HG02840 (cell line): Measurements from ENCODE around the gene RNF144A.
A peak's percentile ranks its signal among the peaks of the same experiment; 100 is the strongest.

Experiments
- ATAC-seq: cut with Tn5 transposase; IDR thresholded peaks from one replicate; pipeline ENCODE4 v1.9.1; 2021; ENCODE audit warnings: mild to moderate bottlenecking, moderate library complexity, moderate number of reproducible peaks; ENCODE audit not compliant: unreplicated experiment, low FRiP score

RNF144A gene

DNA sequence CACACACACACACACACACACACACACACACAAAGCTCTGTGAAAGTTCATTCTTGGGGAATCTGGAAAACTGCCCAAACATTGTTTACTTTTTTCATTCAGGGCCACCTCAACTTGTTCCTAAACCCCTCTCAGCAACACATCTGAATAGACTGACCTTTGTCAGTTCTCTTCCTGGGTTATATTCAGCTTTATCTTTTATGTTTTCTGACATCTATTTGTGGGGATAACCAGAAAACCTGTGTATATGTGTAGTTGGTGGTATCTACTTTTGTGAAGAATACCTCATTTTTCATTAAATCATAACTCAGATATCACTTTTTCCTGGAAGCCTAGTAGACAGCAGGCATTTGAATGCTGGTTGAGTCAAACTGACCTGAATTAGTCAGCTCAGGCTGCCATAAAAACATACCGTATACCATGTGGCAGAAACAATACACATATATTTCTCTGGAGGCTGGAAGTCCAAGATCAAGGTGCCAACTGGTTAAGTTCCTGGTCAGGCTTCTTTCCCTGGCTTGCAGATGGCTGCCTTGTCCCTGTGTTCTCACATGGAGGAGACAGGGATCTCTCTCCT, 11.0 kb upstream of the RNF144A start:
- ATAC-seq: no peak

- ATAC-seq: no peak
Measured at GRCh38 chr2:6908291-6908690, 8.9 kb upstream of the RNF144A start.

GRCh38 chr2:6909431-6910385, 7.5 kb upstream of the RNF144A start:
- ATAC-seq: peak; percentile 98

DNA sequence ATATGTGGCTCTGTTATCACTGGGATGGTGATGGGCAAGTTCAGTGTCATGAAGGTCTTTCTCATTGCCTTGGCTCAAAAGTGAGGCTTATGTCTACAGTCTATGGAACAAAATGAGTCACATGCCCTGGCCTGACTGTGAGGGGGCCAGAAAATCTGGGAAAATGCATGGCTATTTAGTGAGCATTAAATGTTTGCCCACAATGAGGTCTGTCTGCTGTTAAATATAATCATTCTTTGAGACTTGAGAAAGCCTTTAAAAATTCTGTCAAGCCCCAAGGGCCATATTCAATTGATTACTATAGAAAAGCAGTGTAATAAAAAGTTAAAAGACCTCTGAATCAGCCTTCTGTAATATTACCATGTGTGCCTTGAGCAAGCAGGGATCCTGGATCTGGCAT, 5.5 kb upstream of the RNF144A start:
- no peak for ATAC-seq

DNA sequence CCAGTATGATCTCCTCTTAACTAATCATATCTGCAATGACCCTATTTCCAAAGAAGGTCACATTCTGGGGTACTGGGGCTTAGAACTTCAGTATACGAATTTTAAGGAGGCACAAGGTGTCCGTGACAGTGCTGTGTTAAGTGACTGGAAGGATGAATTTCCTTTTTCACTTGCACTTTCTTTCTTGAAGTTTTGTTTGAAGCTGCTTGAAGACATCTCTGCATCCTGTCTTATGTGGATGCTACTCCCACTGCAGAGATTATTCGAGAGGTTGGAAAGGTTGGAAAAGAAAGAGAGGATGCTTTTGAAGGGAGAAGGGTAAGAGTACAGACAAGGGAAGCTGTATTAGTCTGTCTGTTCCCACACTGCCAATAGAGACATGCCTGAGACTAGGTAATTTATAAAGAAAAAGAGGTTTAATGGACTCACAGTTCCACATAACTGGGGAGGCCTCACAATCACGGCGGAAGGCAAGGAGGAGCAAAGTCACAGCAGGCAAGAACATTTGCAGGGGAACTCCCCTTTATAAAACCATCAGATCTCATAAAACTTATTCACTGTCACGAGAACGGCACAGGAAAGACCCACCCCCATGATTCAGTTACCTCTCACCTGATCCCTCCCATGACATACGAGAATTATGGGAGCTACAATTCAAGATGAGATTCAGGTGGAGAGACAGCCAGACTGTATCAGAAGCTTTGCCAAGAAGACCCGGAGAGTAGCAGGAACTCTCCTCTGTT, 3.6 kb upstream of the RNF144A start:
- ATAC-seq: no peak

DNA sequence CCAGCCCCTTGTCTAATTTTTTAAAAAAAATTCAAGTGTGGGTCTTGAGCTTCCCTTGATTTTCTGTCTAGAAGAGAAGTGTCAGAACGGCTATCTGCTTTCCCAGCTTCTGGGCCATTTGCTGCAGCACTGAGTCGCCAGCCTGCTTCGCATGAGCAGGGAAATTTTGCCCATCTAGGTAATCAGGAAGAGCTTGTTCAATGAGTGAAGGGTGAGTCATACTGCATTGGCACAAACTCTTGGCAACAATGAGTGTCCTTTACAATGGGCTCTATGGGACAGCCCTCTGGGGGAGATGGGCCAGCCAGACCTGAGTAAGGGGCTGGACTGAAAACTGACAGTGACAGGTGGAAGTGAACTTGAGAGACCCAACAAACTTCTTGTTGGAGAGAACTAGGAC, 2.4 kb upstream of the RNF144A start:
- ATAC-seq: no peak

GRCh38 chr2:6915399-6915798, 1.8 kb upstream of the RNF144A start:
- ATAC-seq: no peak

GRCh38 chr2:6916224-6916623, 988 bp upstream of the RNF144A start:
- no peak for ATAC-seq

GRCh38 chr2:6916736-6917070, 509 bp upstream of the RNF144A start:
- no peak for ATAC-seq

DNA sequence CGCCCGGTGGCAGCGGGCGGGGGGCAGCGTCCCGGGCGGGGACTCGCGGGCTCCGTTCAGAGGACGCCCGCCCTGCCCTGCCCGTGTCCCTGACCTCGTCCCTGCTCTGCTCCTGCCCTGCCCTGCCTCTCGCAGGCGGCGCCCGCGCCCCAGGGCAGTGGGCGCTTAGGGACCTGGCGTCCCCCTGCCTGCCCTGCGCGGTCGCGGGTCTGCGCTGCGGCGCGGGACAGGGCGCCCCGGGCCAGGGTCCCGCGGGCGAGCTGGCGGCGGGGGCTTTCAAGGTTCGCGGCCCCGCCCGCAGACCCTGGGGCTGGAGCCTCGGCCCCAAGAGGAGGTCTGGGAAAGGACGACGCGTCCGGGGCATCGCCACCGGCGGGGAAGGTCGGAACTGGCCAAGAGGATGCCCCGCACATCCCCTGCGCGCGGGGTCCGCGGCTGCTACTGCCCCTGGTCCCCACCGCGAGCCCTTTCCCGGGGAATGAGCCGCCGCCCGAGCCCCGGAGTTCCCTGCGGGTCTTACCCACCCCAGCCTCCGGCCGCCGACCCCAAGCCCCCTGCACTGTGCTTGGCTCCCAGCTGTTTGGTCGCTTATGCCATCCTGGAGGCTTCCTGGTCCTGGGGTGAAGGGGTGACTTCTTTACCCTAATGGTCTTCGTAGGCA, 679 bp downstream of the RNF144A start:
- ATAC-seq: no peak

DNA sequence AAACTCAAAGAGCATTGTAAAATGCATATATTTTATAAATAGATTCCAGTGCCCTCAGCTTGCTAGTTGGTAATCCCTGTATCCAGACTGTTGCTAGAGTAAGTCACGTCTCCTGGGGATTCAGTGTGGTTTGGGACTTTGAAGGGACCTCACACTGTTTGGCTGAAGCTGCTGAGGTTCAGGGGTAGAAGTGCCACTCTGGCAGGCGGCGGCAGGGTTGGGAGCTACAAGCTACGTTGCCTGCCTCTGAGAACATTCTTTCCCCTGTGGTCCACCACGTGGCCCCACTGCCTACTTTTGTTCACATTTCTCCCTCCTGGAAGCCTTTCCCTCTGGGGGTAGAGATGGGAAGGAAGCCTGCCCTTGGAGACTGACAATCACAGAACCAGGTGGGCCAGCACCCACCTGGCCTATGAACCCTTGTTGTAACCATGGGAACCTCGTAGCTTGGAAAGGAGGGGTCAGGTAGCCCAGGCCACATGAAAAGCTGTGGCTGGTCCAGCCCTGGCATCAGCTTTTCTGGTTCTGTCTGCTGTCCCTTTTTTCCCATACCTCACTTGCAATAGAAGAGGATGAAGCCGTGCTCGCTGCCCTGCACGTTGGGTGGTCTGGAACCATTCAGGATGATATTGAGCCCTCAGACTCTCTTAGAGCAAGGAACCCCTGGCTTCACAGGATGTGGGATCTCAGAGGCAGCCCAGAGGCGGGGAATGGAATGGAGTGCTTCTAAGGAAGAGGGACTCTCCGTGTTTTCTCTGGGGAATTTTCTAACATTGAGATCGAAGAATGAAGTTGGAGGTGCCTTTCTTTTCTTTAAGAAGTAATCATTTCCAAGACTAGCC, 2.9 kb downstream of the RNF144A start:
- ATAC-seq: no peak

GRCh38 chr2:6920743-6921064, 3.5 kb downstream of the RNF144A start:
- no peak for ATAC-seq

GRCh38 chr2:6921321-6921922, 4.2 kb downstream of the RNF144A start:
- ATAC-seq: no peak

- no peak for ATAC-seq
Measured at GRCh38 chr2:6922201-6922656, 5.0 kb downstream of the RNF144A start.

- ATAC-seq: no peak
Measured at GRCh38 chr2:6923319-6923718, 6.1 kb downstream of the RNF144A start.

DNA sequence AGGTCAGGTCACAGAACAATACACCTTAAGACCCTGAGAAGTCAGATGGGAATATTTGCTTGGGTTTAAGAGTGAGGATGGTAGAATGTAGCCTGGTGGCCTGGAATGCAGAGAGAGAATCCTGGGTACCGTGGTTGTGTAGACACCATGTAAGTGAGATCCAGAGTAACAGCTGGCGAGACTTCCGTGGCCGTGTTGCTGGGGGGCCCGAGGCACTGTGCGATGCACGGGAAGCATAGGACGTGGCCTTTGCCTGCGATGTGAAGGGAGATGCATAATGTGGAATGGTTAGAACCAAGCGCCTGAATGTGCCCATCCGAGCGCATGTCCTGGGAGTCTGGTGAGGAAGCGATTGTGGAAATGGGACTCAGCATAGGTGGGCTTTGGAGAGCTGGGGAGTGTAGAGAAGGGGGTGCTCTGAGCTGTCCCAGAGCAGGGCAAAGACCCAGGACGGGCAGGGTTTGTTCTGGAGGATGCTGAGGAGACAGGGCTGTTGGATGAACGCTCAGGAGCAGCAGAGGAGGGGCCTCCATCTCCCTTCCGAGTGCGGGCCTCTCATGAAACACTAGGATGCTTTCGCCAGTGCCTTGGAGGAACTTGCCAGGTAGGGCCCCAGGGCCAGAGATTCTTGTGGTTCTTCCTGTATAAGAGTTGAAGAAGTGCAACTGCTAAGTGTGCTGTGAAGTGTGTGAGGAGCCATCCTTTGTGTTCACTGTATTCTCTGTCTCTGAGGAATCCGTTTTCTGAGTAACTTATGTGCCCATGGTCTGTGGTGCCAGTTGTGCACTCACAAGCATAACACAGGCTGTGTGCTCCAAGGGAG, 7.1 kb downstream of the RNF144A start:
- ATAC-seq: no peak

GRCh38 chr2:6924924-6925409, 7.8 kb downstream of the RNF144A start:
- no peak for ATAC-seq

GRCh38 chr2:6926071-6926732, 9.0 kb downstream of the RNF144A start:
- ATAC-seq: no peak
